ENCODE data around the gene EIF2B2. TPM values are rescaled to one million over a fixed set of nuclear protein-coding genes. Genes with fewer than 3 reads are reported as not detected.

Gene EIF2B2
- total and polyA plus RNA-seq, 2 of the 13 experiments (the other 11 are each of a cell fraction or from before 2014, with no cell fraction given): 54.4 to 78.6 TPM

DNA sequence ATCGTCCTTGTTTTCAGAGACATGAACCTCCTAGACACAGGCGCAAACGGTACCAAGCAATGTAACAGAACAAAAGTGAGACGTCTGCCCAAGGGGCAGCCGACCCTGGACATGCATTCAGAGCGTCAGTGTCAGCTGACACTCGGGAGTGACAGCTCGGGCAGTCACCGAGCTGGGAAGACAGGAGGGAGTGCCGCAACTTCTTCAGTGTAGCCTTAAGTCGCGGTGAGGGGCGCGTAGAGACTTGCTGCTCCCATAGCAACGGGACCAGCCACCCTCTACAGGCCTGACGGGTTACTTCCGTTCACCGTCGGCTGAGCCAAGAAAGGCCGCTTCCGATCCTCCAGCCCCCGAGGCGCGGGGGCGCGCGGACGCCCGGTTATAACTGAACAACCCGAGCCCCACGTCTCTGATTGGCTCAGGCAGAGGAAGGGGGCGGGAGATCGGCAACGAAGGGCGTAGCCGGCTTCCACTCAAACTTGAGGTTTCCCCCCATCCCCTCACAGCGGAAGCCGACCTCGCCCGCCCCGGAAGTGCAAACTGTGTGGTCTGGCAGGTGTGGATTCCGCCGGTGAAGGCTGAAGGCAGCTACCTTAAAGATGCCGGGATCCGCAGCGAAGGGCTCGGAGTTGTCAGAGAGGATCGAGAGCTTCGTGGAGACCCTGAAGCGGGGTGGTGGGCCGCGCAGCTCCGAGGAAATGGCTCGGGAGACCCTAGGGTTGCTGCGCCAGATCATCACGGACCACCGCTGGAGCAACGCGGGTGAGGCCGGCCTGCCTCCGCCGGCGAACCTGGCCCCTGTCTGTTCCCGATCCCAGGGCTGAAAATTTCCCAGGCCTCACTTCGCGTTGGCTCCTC, at the start of gene EIF2B2 (continued):
- TF ChIP-seq BRD4 (CRISPR knock-in tag; IDR thresholded peaks at IDR 0.05): no peak
- no peak for TF ChIP-seq ZNF747 (CRISPR knock-in tag; IDR thresholded peaks at IDR 0.05; ENCODE audit: borderline replicate concordance)
- TF ChIP-seq NRL (CRISPR knock-in tag; IDR thresholded peaks at IDR 0.05; ENCODE audit: borderline replicate concordance): no peak
- peak; percentile 45; the same call in 1 of the 2 replicates for TF ChIP-seq ZNF556 (CRISPR knock-in tag; IDR thresholded peaks at IDR 0.05; ENCODE audit: borderline replicate concordance)
- no peak for TF ChIP-seq MIER3 (CRISPR knock-in tag; IDR thresholded peaks at IDR 0.05; ENCODE audit: borderline replicate concordance)
- no peak for TF ChIP-seq SMAD1 (CRISPR knock-in tag; IDR thresholded peaks at IDR 0.05; ENCODE audit: borderline replicate concordance, low read depth)
- peak; percentile 80; the same call in 1 of the 2 replicates for TF ChIP-seq GZF1 (CRISPR knock-in tag; IDR thresholded peaks at IDR 0.05)
- no peak for TF ChIP-seq NR2F2 (IDR thresholded peaks at IDR 0.05; ENCODE audit: borderline replicate concordance, low read depth)
- TF ChIP-seq ZIK1 (CRISPR knock-in tag; IDR thresholded peaks at IDR 0.05; ENCODE audit: borderline replicate concordance, low read depth): no peak
- no peak for TF ChIP-seq ZNF431 (CRISPR knock-in tag; IDR thresholded peaks at IDR 0.05; ENCODE audit: borderline replicate concordance, low read depth)
- TF ChIP-seq, protein P1, sequence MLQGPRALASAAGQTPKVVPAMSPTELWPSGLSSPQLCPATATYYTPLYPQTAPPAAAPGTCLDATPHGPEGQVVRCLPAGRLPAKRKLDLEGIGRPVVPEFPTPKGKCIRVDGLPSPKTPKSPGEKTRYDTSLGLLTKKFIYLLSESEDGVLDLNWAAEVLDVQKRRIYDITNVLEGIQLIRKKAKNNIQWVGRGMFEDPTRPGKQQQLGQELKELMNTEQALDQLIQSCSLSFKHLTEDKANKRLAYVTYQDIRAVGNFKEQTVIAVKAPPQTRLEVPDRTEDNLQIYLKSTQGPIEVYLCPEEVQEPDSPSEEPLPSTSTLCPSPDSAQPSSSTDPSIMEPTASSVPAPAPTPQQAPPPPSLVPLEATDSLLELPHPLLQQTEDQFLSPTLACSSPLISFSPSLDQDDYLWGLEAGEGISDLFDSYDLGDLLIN (CRISPR knock-in tag; IDR thresholded peaks at IDR 0.05; ENCODE audit: borderline replicate concordance): 0 out of 2 replicates have a peak, but pooled peaks have one; percentile 23
- TF ChIP-seq ZNF510 (CRISPR knock-in tag; IDR thresholded peaks at IDR 0.05; ENCODE audit: low read depth): no peak
- TF ChIP-seq, protein P2, sequence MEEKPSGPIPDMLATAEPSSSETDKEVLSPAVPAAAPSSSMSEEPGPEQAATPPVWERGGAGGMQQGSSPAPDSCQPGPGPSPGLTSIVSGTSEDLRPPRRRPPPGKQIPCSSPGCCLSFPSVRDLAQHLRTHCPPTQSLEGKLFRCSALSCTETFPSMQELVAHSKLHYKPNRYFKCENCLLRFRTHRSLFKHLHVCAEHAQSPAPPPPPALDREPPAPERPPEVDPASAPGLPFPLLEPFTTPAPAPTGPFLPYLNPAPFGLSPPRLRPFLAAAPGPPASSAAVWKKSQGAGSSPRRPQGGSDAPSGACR (CRISPR knock-in tag; IDR thresholded peaks at IDR 0.05): no peak
- no peak for TF ChIP-seq TBL1XR1 (IDR thresholded peaks at IDR 0.05; ENCODE audit: borderline replicate concordance, low read length, partially characterized antibody)
- TF ChIP-seq PCBP1 (IDR thresholded peaks at IDR 0.05; ENCODE audit: borderline replicate concordance, low read depth, low read length): no peak
- TF ChIP-seq HNRNPK (IDR thresholded peaks at IDR 0.05; ENCODE audit: low read depth, low read length, poor library complexity, severe bottlenecking): no peak
- TF ChIP-seq ZNF180 (CRISPR knock-in tag; IDR thresholded peaks at IDR 0.05; ENCODE audit: borderline replicate concordance, low read depth): no peak
- TF ChIP-seq, protein P3, sequence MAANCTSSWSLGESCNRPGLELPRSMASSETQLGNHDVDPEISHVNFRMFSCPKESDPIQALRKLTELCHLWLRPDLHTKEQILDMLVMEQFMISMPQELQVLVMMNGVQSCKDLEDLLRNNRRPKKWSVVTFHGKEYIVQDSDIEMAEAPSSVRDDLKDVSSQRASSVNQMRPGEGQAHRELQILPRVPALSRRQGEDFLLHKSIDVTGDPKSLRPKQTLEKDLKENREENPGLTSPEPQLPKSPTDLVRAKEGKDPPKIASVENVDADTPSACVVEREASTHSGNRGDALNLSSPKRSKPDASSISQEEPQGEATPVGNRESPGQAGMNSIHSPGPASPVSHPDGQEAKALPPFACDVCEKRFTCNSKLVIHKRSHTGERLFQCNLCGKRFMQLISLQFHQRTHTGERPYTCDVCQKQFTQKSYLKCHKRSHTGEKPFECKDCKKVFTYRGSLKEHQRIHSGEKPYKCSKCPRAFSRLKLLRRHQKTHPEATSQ (CRISPR knock-in tag; IDR thresholded peaks at IDR 0.05; ENCODE audit: borderline replicate concordance): peak; percentile 29; the same call in 1 of the 2 replicates
- TF ChIP-seq, protein P4, sequence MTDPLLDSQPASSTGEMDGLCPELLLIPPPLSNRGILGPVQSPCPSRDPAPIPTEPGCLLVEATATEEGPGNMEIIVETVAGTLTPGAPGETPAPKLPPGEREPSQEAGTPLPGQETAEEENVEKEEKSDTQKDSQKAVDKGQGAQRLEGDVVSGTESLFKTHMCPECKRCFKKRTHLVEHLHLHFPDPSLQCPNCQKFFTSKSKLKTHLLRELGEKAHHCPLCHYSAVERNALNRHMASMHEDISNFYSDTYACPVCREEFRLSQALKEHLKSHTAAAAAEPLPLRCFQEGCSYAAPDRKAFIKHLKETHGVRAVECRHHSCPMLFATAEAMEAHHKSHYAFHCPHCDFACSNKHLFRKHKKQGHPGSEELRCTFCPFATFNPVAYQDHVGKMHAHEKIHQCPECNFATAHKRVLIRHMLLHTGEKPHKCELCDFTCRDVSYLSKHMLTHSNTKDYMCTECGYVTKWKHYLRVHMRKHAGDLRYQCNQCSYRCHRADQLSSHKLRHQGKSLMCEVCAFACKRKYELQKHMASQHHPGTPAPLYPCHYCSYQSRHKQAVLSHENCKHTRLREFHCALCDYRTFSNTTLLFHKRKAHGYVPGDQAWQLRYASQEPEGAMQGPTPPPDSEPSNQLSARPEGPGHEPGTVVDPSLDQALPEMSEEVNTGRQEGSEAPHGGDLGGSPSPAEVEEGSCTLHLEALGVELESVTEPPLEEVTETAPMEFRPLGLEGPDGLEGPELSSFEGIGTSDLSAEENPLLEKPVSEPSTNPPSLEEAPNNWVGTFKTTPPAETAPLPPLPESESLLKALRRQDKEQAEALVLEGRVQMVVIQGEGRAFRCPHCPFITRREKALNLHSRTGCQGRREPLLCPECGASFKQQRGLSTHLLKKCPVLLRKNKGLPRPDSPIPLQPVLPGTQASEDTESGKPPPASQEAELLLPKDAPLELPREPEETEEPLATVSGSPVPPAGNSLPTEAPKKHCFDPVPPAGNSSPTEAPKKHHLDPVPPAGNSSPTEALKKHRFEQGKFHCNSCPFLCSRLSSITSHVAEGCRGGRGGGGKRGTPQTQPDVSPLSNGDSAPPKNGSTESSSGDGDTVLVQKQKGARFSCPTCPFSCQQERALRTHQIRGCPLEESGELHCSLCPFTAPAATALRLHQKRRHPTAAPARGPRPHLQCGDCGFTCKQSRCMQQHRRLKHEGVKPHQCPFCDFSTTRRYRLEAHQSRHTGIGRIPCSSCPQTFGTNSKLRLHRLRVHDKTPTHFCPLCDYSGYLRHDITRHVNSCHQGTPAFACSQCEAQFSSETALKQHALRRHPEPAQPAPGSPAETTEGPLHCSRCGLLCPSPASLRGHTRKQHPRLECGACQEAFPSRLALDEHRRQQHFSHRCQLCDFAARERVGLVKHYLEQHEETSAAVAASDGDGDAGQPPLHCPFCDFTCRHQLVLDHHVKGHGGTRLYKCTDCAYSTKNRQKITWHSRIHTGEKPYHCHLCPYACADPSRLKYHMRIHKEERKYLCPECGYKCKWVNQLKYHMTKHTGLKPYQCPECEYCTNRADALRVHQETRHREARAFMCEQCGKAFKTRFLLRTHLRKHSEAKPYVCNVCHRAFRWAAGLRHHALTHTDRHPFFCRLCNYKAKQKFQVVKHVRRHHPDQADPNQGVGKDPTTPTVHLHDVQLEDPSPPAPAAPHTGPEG (CRISPR knock-in tag; IDR thresholded peaks at IDR 0.05): no peak

Data from HepG2 (cell line).